Osteoblast (primary cell): ENCODE data around the gene PLCL2. TPM values are rescaled to one million over a fixed set of nuclear protein-coding genes. Genes with fewer than 3 reads are reported as not detected.

ENCODE experiments used
- DNase-seq: peaks from one replicate; pipeline ENCODE4 v3.0.0; 2011; ENCODE audit warnings: low spot score, mixed read lengths; ENCODE audit not compliant: insufficient read length; ENCODE audit errors: missing footprints
- H2AFZ ChIP-seq: 2 replicates; pipeline ENCODE4 v1.6.0; 2011; ENCODE audit warnings: mild to moderate bottlenecking, low read length
- H3K27ac ChIP-seq: 2 replicates; pipeline ENCODE4 v1.5.1; 2011; ENCODE audit warnings: mild to moderate bottlenecking, low read depth, low read length, moderate library complexity
- H3K27me3 ChIP-seq: 2 replicates; pipeline ENCODE4 v1.6.0; 2012; ENCODE audit warnings: mild to moderate bottlenecking, control low read depth, inconsistent platforms, low read length, moderate library complexity; ENCODE audit not compliant: insufficient read depth
- H3K36me3 ChIP-seq: 2 replicates; pipeline ENCODE4 v1.5.1; 2011; ENCODE audit warnings: mild to moderate bottlenecking, low read length, control low read depth, moderate library complexity; ENCODE audit not compliant: insufficient read depth
- H3K4me1 ChIP-seq: 2 replicates; pipeline ENCODE4 v1.5.1; 2011; ENCODE audit warnings: mild to moderate bottlenecking, low read length, control low read depth, moderate library complexity; ENCODE audit not compliant: insufficient read depth
- H3K4me2 ChIP-seq: 2 replicates; pipeline ENCODE4 v1.6.0; 2011; ENCODE audit warnings: mild to moderate bottlenecking, low read length; ENCODE audit not compliant: insufficient read depth
- H3K4me3 ChIP-seq: fragments of 200-600 bp; sonication (generic); 3 replicates; pipeline ENCODE4 v1.5.1; 2012; ENCODE audit warnings: mild to moderate bottlenecking, low read length, inconsistent platforms; ENCODE audit not compliant: insufficient read depth
- H3K79me2 ChIP-seq: 2 replicates; pipeline ENCODE4 v1.6.0; 2012; ENCODE audit warnings: mild to moderate bottlenecking, low read length, control low read depth, inconsistent platforms; ENCODE audit not compliant: insufficient read depth
- H3K9me3 ChIP-seq: 2 replicates; pipeline ENCODE4 v1.5.1; 2011; ENCODE audit warnings: low read depth, low read length, control low read depth
- H4K20me1 ChIP-seq: 2 replicates; pipeline ENCODE4 v1.6.0; 2012; ENCODE audit warnings: mild to moderate bottlenecking, low read length, control low read depth; ENCODE audit not compliant: insufficient read depth
- total RNA-seq: library from RNA; depleted of rRNA; stranded (reverse); fragments of >200 nt; gene quantifications from 2 replicates; pipeline ENCODE4 v1.2.3, GENCODE V29; 2012
- TF ChIP-seq, protein P1 (sequence below): IDR thresholded peaks from 2 replicates; pipeline ENCODE4 v1.5.1; 2011; ENCODE audit warnings: mild to moderate bottlenecking, low read depth, low read length, moderate library complexity; ENCODE audit errors: extremely low read depth

PLCL2 gene
- total RNA-seq, 1 donor, result 5.1 TPM

GRCh38 chr3:17047894-17048293 lies 163.1 kb downstream of the PLCL2 start:
- DNase-seq, result no peak

GRCh38 chr3:17050071-17050470 lies 165.3 kb downstream of the PLCL2 start:
- Histone ChIP-seq H3K4me3 (no peak overlapping the region), H2AFZ (no peak overlapping the region), H3K79me2 (no peaks in the 10 kb centered on the region), H3K27me3 (no peaks in the 10 kb centered on the region), H3K9me3 (no peaks in the 10 kb centered on the region), H3K27ac (no peak overlapping the region), H3K4me2 (no peak overlapping the region), H3K36me3 (no peaks in the 10 kb centered on the region), H4K20me1 (no peaks in the 10 kb centered on the region), H3K4me1 (peaks cover 4% of the 10 kb centered on the region)
- TF ChIP-seq, protein P1, sequence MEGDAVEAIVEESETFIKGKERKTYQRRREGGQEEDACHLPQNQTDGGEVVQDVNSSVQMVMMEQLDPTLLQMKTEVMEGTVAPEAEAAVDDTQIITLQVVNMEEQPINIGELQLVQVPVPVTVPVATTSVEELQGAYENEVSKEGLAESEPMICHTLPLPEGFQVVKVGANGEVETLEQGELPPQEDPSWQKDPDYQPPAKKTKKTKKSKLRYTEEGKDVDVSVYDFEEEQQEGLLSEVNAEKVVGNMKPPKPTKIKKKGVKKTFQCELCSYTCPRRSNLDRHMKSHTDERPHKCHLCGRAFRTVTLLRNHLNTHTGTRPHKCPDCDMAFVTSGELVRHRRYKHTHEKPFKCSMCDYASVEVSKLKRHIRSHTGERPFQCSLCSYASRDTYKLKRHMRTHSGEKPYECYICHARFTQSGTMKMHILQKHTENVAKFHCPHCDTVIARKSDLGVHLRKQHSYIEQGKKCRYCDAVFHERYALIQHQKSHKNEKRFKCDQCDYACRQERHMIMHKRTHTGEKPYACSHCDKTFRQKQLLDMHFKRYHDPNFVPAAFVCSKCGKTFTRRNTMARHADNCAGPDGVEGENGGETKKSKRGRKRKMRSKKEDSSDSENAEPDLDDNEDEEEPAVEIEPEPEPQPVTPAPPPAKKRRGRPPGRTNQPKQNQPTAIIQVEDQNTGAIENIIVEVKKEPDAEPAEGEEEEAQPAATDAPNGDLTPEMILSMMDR, result no peak
- DNase-seq, result no peak

More at GRCh38 chr3:17047894-17048293, 163.1 kb downstream of the PLCL2 start:
- H3K4me3 ChIP-seq, result no peak overlapping the region
- H3K4me1 ChIP-seq, result no peaks in the 10 kb centered on the region
- no peaks in the 10 kb centered on the region for H3K27me3 ChIP-seq
- H3K9me3 ChIP-seq, result no peaks in the 10 kb centered on the region
- no peak overlapping the region for H3K4me2 ChIP-seq
- no peaks in the 10 kb centered on the region for H3K36me3 ChIP-seq
- no peaks in the 10 kb centered on the region for H4K20me1 ChIP-seq
- no peak overlapping the region for H2AFZ ChIP-seq
- H3K79me2 ChIP-seq, result no peaks in the 10 kb centered on the region
- TF ChIP-seq, protein P1, result no peak
- no peak overlapping the region for H3K27ac ChIP-seq

DNA sequence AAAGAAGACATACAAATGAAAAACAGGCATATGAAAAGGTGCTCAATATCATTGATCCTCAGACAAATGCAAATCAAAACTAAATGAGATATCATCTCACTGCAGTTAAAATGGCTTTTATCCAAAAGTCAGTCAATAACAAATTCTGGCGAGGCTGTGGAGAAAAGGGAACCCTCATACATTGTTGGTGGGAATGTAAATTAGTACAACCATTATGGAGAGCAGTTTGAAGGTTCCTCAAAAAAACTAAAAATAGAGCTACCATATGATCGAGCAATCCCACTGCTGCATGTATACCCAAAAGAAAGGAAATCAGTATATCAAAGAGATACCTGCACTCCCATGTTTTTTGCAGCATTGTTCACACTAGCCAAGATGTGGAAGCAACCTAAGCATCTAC lies 165.8 kb downstream of the PLCL2 start:
- no peaks in the 10 kb centered on the region for H3K36me3 ChIP-seq
- H3K79me2 ChIP-seq, result no peaks in the 10 kb centered on the region
- H3K4me1 ChIP-seq, result peaks cover 9% of the 10 kb centered on the region
- H3K27ac ChIP-seq, result no peak overlapping the region
- no peaks in the 10 kb centered on the region for H3K27me3 ChIP-seq
- no peak overlapping the region for H3K4me2 ChIP-seq
- DNase-seq, result no peak
- H4K20me1 ChIP-seq, result no peaks in the 10 kb centered on the region
- H2AFZ ChIP-seq, result no peak overlapping the region
- no peaks in the 10 kb centered on the region for H3K9me3 ChIP-seq
- TF ChIP-seq, protein P1, result no peak
- no peak overlapping the region for H3K4me3 ChIP-seq

DNA sequence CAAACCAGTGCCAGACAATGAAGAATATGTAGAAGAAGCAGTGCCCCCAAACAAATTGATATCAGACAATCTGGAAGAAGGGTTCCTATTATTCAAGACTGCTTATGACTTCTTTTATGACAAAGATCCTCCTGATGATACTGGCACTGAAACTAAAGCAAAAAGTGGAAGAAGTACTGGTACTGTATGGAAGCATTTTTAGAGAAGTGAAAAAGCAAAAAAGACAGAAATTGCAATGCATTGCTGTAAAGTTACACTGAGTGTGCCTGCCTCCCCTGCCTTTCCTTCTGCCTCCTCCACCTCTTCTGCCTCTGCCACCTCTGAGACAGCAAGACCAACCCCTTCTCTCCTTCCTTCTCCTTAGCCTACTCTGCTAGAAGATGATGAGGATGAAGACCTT lies 167.6 kb downstream of the PLCL2 start:
- no peaks in the 10 kb centered on the region for H3K9me3 ChIP-seq
- no peak overlapping the region for H3K27ac ChIP-seq
- H3K4me2 ChIP-seq, result no peak overlapping the region
- TF ChIP-seq, protein P1, result no peak
- H3K4me3 ChIP-seq, result no peak overlapping the region
- no peak for DNase-seq
- no peaks in the 10 kb centered on the region for H4K20me1 ChIP-seq
- H3K36me3 ChIP-seq, result no peaks in the 10 kb centered on the region
- no peak overlapping the region for H2AFZ ChIP-seq
- peaks cover 26% of the 10 kb centered on the region for H3K4me1 ChIP-seq
- H3K27me3 ChIP-seq, result no peaks in the 10 kb centered on the region
- no peaks in the 10 kb centered on the region for H3K79me2 ChIP-seq
